Measurements from ENCODE around the gene CYP51A1.
"Not testable (repeated sequence)": the region's sequence is repeated elsewhere in the genome, so short reads cannot be mapped to it uniquely, and the experiment has no call there.

Gene CYP51A1

DNA sequence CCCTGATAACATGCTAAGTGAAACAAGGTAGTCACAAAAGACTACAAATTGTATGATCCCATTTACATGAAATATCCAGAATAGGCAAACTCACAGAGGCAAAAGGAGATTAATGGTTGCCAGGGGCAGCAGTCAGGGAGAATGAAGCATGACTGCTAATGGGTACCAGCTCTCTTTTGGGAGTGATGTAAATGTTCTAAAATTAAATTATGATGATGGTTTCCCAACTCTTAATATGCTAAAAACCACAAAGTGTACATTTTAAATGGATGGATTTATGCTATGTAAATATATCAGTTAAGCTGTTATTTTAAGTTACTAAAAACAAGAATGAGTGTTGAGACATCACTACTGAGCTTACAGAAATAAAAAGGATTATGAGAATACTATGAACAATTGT is 12.6 kb downstream of the CYP51A1 start:
- DNase-seq: no peak

DNA sequence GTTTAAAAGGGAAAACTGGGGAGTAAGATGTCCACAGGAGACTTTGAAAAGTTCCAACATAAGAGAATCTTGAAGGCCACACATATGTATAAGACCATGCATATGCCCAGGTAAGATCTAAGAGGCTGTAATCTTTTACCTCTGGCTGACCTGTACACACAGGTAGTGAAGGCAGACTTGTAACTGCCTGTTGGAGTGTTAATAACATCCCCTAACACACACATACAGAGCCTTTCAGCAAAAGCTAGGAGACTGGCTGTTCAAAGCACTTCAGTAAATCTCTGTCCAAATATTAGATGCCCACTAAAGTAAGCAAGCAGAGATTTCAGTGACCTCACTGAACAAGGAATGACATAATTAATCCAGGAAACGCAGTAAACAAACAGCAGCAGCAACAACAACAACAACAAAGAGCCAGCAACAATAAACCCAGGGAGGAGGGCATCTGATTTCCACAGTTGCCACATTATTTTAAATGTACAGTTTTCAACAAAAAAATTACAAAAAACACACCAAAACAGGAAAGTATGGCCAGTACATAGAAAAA is 15.0 kb downstream of the CYP51A1 start:
- DNase-seq: no peak

- no peak for DNase-seq
These were observed 17.3 kb downstream of the CYP51A1 start for GRCh38 chr7:92116949-92117348.

GRCh38 chr7:92115821-92116220 is 18.5 kb downstream of the CYP51A1 start:
- DNase-seq: no peak

GRCh38 chr7:92110857-92111256 is 23.4 kb downstream of the CYP51A1 start:
- DNase-seq: no peak

DNA sequence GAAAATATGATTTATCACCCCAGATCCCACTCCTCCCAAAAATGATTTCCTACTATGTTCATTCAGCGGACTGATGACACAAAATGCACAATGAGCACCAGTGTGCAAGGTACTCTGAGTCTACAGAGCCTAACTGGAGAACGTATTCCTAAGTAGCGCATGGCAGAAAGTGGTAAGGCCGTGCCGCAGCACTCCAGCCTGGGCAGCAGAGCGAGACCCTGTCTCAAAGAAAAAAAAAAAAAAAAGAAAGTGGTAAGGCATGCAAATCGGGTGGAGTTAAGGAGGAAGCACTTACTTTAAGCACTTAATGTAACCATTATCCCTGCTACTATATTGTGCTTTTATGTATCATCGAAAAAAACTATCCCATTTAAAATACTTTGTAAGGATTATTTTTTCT is 25.5 kb downstream of the CYP51A1 start:
- no peak for DNase-seq

DNA sequence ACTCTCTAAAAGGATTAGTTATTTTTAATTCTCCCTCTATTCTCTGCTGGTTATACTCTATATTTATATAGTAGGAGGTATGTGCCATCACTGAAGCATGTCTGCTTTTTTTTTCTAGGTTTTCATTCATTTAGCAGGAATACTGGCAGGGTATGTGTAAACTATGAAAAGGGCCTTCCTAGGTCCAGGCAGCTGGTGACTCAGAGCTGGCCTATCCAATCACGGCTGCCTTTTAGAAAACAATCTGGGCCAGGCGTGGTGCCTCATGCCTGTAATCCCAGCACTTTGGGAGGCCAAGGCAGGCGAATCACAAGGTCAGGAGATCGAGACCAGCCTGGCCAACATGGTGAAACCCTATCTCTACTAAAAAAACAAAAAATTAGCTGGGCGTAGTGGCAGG is 31.4 kb downstream of the CYP51A1 start:
- DNase-seq: not testable (repeated sequence)

- no peak for DNase-seq
These were observed 33.7 kb downstream of the CYP51A1 start for GRCh38 chr7:92100534-92100933.

GRCh38 chr7:92095380-92095779 is 38.9 kb downstream of the CYP51A1 start:
- DNase-seq: no peak

DNA sequence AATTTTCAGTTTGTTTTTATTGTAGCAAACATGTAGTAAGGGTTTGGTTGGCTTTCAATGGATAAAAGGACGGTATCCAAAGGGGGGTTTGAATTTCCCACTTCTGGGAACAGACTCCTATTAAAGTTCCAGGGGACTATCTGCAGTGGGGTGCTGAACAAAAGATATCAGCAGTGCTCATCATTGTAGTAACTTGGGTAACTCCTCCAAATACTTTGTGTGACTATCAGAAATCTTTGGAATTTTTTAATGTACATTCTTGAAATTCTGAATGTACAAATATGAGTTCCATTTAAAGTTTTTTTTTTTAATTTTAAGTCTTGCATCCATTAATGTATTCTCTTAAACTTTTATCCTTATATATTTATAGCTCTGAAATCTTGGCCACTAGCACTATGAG is 42.1 kb downstream of the CYP51A1 start:
- no peak for DNase-seq

DNA sequence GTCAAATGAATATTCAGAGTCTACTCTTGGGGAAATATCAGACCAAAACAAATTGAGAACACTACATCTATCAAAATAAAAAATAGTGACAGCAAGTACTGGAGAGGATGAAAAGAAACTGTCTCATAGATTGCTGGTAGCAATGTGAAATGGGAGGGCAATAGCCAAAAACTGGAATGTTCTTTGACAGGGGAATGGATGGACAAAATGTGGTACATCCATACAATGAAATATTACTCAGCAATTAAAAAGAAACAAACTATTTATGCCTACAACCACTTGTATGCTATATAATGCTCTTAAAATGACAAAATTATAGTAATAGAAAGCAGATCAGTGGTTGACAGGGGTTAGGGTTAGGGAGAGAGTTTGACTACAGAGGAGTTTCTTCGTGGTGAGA is 46.0 kb downstream of the CYP51A1 start:
- no peak for DNase-seq

DNA sequence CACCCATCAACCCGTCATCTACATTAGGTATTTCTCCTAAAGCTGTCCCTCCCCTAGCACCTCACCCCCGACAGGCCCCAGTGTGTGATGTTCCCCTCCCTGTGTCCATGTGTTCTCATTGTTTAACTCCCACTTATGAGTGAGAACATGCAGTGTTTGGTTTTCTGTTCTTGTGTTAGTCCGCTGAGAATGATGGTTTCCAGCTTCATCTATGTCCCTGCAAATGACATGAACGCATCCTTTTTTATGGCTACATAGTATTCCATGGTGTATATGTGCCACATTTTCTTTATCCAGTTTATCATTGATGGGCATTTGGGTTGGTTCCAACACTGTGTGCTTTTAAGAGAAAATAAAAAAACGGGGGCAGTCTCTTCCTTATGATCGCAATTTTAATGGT is 50.4 kb downstream of the CYP51A1 start:
- not testable (repeated sequence) for DNase-seq

GRCh38 chr7:92076509-92076908 is 57.8 kb downstream of the CYP51A1 start:
- no peak for DNase-seq

- DNase-seq: no peak
These were observed 58.7 kb downstream of the CYP51A1 start for GRCh38 chr7:92075455-92076158.

DNA sequence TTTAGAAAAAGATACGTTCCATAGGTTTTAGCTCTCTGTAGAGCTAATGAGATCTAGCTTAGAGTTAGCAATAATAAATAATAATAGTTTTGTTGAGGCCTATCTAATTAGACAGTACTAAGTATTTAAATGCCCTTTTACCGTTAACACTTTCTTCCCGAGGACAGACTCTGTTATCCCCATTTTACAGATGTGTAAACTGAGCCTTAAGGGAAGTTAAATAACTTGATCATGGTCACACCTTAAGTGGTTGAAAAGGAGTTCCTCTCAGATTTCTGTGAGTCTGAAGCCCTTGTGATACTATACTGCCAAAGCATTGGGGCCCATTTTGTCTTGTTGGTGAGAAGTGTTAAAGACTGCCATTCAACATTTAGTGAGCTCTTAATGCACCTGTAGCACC is 61.6 kb downstream of the CYP51A1 start:
- DNase-seq: no peak

- DNase-seq: no peak
These were observed 62.2 kb downstream of the CYP51A1 start for GRCh38 chr7:92072121-92072520.

- DNase-seq: no peak
These were observed 63.2 kb downstream of the CYP51A1 start for GRCh38 chr7:92071032-92071431.

DNA sequence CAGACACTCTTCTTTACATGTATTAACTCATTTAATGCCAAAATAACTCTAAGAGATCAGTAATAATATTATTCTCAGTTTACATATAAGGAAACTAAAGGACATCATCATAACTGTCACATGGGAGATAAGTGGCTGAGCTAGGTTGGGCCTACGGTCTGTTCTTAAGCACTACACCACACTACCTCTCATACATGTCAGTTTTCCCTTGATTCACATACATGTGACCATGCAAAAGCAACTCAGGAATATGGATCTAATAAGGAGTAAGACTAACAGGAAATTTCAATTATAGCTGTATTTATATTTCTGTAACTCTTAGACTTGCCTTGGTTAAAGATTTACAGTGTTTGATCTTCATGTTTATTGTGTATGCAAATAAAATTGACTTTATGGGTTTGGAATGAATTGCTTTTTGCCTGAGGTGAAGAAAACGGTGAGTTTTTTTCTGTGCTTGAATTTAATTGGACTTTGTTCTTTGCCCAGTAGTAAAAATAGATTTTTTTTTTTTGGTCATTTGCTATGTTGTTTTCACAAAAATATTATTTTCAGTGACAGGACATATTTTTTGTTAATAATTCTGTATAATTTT is 69.7 kb downstream of the CYP51A1 start:
- DNase-seq: no peak

All from NCI-H1048 (cell line).